ENCODE measurements around the gene SCTR. TPM values are rescaled to one million over a fixed set of nuclear protein-coding genes. Genes with fewer than 3 reads are reported as not detected.
A peak's percentile ranks its signal among the peaks of the same experiment; 100 is the strongest.

Gene SCTR
- total and polyA plus RNA-seq, 2 of the 13 experiments (the other 11 are each of a cell fraction or from before 2014, with no cell fraction given), result not detected

DNA sequence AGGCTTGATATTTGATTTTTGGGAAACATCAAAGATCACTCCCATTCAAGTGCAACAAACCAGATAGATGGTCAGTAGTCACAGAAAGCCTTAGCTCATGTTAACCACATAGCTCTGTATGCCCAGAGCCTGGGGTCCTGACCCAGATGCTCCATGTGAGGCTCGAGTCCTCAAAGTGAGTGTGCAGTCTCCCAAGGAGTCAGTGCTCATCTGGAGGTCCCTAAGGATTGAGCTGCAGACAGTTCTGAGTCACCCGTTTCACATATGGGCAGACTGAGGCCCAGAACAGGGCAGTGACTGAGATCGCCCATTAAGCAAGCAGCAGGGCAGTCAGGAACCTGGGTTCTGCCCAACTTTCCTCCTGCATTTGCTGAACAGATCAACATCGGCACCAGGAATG lies 83.4 kb downstream of the SCTR start (continued):
- TF ChIP-seq, protein P1, sequence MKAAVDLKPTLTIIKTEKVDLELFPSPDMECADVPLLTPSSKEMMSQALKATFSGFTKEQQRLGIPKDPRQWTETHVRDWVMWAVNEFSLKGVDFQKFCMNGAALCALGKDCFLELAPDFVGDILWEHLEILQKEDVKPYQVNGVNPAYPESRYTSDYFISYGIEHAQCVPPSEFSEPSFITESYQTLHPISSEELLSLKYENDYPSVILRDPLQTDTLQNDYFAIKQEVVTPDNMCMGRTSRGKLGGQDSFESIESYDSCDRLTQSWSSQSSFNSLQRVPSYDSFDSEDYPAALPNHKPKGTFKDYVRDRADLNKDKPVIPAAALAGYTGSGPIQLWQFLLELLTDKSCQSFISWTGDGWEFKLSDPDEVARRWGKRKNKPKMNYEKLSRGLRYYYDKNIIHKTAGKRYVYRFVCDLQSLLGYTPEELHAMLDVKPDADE (CRISPR knock-in tag; IDR thresholded peaks at IDR 0.05), result no peak
- no peak for TF ChIP-seq JARID2 (CRISPR knock-in tag; IDR thresholded peaks at IDR 0.05; ENCODE audit: insufficient replicate concordance)
- TF ChIP-seq ZNF629 (CRISPR knock-in tag; conservative IDR thresholded peaks at IDR 0.05), result peak; percentile 95
- TF ChIP-seq ZC3H13 (CRISPR knock-in tag; IDR thresholded peaks at IDR 0.05), result peak; percentile 9; the same call in 1 of the 2 replicates
- TF ChIP-seq PHB2 (IDR thresholded peaks at IDR 0.05; ENCODE audit: partially characterized antibody), result no peak
- TF ChIP-seq ZBTB20 (CRISPR knock-in tag; IDR thresholded peaks at IDR 0.05; ENCODE audit: borderline replicate concordance, low read depth), result no peak
- no peak for TF ChIP-seq ZNF20 (CRISPR knock-in tag; IDR thresholded peaks at IDR 0.05)
- no peak for TF ChIP-seq THAP8 (CRISPR knock-in tag; IDR thresholded peaks at IDR 0.05; ENCODE audit: borderline replicate concordance)
- TF ChIP-seq JDP2 (CRISPR knock-in tag; IDR thresholded peaks at IDR 0.05; ENCODE audit: borderline replicate concordance), result no peak
- TF ChIP-seq FOXK1 (CRISPR knock-in tag; IDR thresholded peaks at IDR 0.05; ENCODE audit: borderline replicate concordance, low read depth), result no peak
- TF ChIP-seq, protein P2, sequence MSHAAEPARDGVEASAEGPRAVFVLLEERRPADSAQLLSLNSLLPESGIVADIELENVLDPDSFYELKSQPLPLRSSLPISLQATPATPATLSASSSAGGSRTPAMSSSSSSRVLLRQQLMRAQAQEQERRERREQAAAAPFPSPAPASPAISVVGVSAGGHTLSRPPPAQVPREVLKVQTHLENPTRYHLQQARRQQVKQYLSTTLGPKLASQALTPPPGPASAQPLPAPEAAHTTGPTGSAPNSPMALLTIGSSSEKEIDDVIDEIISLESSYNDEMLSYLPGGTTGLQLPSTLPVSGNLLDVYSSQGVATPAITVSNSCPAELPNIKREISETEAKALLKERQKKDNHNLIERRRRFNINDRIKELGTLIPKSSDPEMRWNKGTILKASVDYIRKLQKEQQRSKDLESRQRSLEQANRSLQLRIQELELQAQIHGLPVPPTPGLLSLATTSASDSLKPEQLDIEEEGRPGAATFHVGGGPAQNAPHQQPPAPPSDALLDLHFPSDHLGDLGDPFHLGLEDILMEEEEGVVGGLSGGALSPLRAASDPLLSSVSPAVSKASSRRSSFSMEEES (CRISPR knock-in tag; IDR thresholded peaks at IDR 0.05), result no peak
- no peak for TF ChIP-seq CHD4 (IDR thresholded peaks at IDR 0.05; ENCODE audit: borderline replicate concordance, low read length)
- TF ChIP-seq, protein P3, sequence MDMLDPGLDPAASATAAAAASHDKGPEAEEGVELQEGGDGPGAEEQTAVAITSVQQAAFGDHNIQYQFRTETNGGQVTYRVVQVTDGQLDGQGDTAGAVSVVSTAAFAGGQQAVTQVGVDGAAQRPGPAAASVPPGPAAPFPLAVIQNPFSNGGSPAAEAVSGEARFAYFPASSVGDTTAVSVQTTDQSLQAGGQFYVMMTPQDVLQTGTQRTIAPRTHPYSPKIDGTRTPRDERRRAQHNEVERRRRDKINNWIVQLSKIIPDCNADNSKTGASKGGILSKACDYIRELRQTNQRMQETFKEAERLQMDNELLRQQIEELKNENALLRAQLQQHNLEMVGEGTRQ (IDR thresholded peaks at IDR 0.05; ENCODE audit: low read depth, low read length), result no peak
- TF ChIP-seq, protein P3 (CRISPR knock-in tag; IDR thresholded peaks at IDR 0.05; ENCODE audit: borderline replicate concordance), result no peak
- TF ChIP-seq ZNF510 (CRISPR knock-in tag; IDR thresholded peaks at IDR 0.05; ENCODE audit: low read depth), result no peak
- no peak for TF ChIP-seq TFAP4 (IDR thresholded peaks at IDR 0.05; ENCODE audit: borderline replicate concordance, low read depth)
- TF ChIP-seq TBX2 (CRISPR knock-in tag; IDR thresholded peaks at IDR 0.05; ENCODE audit: borderline replicate concordance), result 0 out of 2 replicates have a peak, but pooled peaks have one; percentile 6
- TF ChIP-seq, protein P4, sequence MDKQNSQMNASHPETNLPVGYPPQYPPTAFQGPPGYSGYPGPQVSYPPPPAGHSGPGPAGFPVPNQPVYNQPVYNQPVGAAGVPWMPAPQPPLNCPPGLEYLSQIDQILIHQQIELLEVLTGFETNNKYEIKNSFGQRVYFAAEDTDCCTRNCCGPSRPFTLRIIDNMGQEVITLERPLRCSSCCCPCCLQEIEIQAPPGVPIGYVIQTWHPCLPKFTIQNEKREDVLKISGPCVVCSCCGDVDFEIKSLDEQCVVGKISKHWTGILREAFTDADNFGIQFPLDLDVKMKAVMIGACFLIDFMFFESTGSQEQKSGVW (CRISPR knock-in tag; IDR thresholded peaks at IDR 0.05; ENCODE audit: borderline replicate concordance), result no peak
- TF ChIP-seq WIZ (CRISPR knock-in tag; IDR thresholded peaks at IDR 0.05), result no peak
- 0 out of 2 replicates have a peak, but pooled peaks have one; percentile 3 for TF ChIP-seq ZNF136 (CRISPR knock-in tag; IDR thresholded peaks at IDR 0.05; ENCODE audit: low read depth)
- TF ChIP-seq FOXM1 (CRISPR knock-in tag; IDR thresholded peaks at IDR 0.05), result no peak
- TF ChIP-seq ZNF879 (CRISPR knock-in tag; IDR thresholded peaks at IDR 0.05), result no peak
- no peak for TF ChIP-seq MIER3 (CRISPR knock-in tag; IDR thresholded peaks at IDR 0.05; ENCODE audit: borderline replicate concordance)
- TF ChIP-seq ZNF430 (CRISPR knock-in tag; IDR thresholded peaks at IDR 0.05), result 0 out of 2 replicates have a peak, but pooled peaks have one; percentile 0
- no peak for TF ChIP-seq HDAC2 (CRISPR knock-in tag; IDR thresholded peaks at IDR 0.05)
